Activated CD8-positive, alpha-beta T cell treated with anti-CD3 and anti-CD28 coated beads, Interleukin-2, amount 10 ng/mL, durations not matched to agents 7 days and 5 days (primary cell): ENCODE data around the gene GRM4. TPM values are rescaled to one million over a fixed set of nuclear protein-coding genes. Genes with fewer than 3 reads are reported as not detected.

Experiments used
- ATAC-seq: fragments of 150-1000 bp; cut with Tn5 transposase; one replicate; pipeline ENCODE4 v1.10.0; 2021; ENCODE audit warnings: moderate library complexity
- CTCF ChIA-PET: fragments of 350-600 bp; sonication (Branson Sonifier 250); formaldehyde crosslinking; loops from one replicate; lab custom pipeline; 2021; ENCODE audit warnings: antibody characterized with exemption; lab: Charles Lee
- POLR2A ChIA-PET: fragments of 350-600 bp; sonication (Branson Sonifier 250); formaldehyde crosslinking; loops from one replicate; lab custom pipeline; 2021; ENCODE audit warnings: antibody characterized with exemption; lab: Charles Lee
- DNase-seq: peaks from one replicate; pipeline ENCODE4 v3.0.0-alpha.2; 2020
- H3K27ac Mint-ChIP-seq: one replicate; pipeline ENCODE4 v1.8.0; 2021; ENCODE audit warnings: mild to moderate bottlenecking, mixed read lengths
- H3K27me3 Mint-ChIP-seq: one replicate; pipeline ENCODE4 v1.8.0; 2021; ENCODE audit warnings: low read depth, mixed read lengths
- H3K36me3 Mint-ChIP-seq: one replicate; pipeline ENCODE4 v1.8.0; 2021; ENCODE audit warnings: low read depth, mixed read lengths
- H3K4me1 Mint-ChIP-seq: one replicate; pipeline ENCODE4 v1.8.0; 2021; ENCODE audit warnings: low read depth, mixed read lengths
- H3K4me3 Mint-ChIP-seq: one replicate; pipeline ENCODE4 v1.8.0; 2021; ENCODE audit warnings: mild to moderate bottlenecking, mixed read lengths
- H3K9me3 Mint-ChIP-seq: one replicate; pipeline ENCODE4 v1.8.0; 2022; ENCODE audit warnings: mixed read lengths; ENCODE audit not compliant: insufficient read depth
- total RNA-seq, 2 experiments: library from RNA; stranded (reverse); gene quantifications; one replicate each; pipeline ENCODE4 v1.2.3, GENCODE V29; 2021

Gene GRM4
- total RNA-seq, 2 experiments from 2014 or later, result not detected

- Mint-ChIP-seq H3K9me3 (no peaks in the 10 kb centered on the region), H3K27ac (no peak overlapping the region), H3K36me3 (no peaks in the 10 kb centered on the region), H3K4me3 (no peak overlapping the region), H3K4me1 (no peaks in the 10 kb centered on the region), H3K27me3 (no peaks in the 10 kb centered on the region)
- ChIA-PET CTCF (interaction anchor here (1.5 kb wide), 1 partner anchor 47 kb away, joined by 3 read pairs; no protein-coding TSS in a partner anchor), POLR2A (interaction anchor here (0.6 kb wide), 1 partner anchor 30 kb away, joined by 3 read pairs; no protein-coding TSS in a partner anchor)
- DNase-seq, result no peak
- ATAC-seq, result no peak
Observed at GRCh38 chr6:34102099-34102656, 43.7 kb downstream of the GRM4 start.

GRCh38 chr6:34100788-34101187, 45.1 kb downstream of the GRM4 start:
- ChIA-PET CTCF (no interaction called here), POLR2A (no interaction called here)
- Mint-ChIP-seq H3K27ac (no peak overlapping the region), H3K4me1 (no peaks in the 10 kb centered on the region), H3K9me3 (no peaks in the 10 kb centered on the region), H3K27me3 (peaks cover 10% of the 10 kb centered on the region), H3K36me3 (no peaks in the 10 kb centered on the region), H3K4me3 (no peak overlapping the region)
- DNase-seq, result no peak
- ATAC-seq, result no peak

GRCh38 chr6:34099878-34100277, 46.0 kb downstream of the GRM4 start:
- CTCF ChIA-PET, result no interaction called here
- peaks cover 16% of the 10 kb centered on the region for H3K27me3 Mint-ChIP-seq
- H3K4me3 Mint-ChIP-seq, result no peak overlapping the region
- POLR2A ChIA-PET, result no interaction called here
- no peaks in the 10 kb centered on the region for H3K9me3 Mint-ChIP-seq
- no peak overlapping the region for H3K27ac Mint-ChIP-seq
- no peaks in the 10 kb centered on the region for H3K36me3 Mint-ChIP-seq
- ATAC-seq (no peak), DNase-seq (no peak)
- no peaks in the 10 kb centered on the region for H3K4me1 Mint-ChIP-seq

GRCh38 chr6:34098045-34098936, 47.6 kb downstream of the GRM4 start:
- H3K4me3 Mint-ChIP-seq, result no peak overlapping the region
- no peaks in the 10 kb centered on the region for H3K36me3 Mint-ChIP-seq
- no peaks in the 10 kb centered on the region for H3K9me3 Mint-ChIP-seq
- H3K4me1 Mint-ChIP-seq, result no peaks in the 10 kb centered on the region
- CTCF ChIA-PET, result no interaction called here
- H3K27me3 Mint-ChIP-seq, result peaks cover 25% of the 10 kb centered on the region
- no peak for ATAC-seq
- H3K27ac Mint-ChIP-seq, result no peak overlapping the region
- DNase-seq, result no peak
- POLR2A ChIA-PET, result no interaction called here

- Mint-ChIP-seq H3K27ac (no peak overlapping the region), H3K27me3 (peaks cover 26% of the 10 kb centered on the region), H3K36me3 (no peaks in the 10 kb centered on the region), H3K9me3 (no peaks in the 10 kb centered on the region), H3K4me1 (no peaks in the 10 kb centered on the region), H3K4me3 (no peak overlapping the region)
- DNase-seq, result no peak
- no peak for ATAC-seq
- CTCF ChIA-PET, result no interaction called here
- POLR2A ChIA-PET, result no interaction called here
Observed at GRCh38 chr6:34096814-34097213, 49.1 kb downstream of the GRM4 start.

GRCh38 chr6:34096193-34096592, 49.7 kb downstream of the GRM4 start:
- ATAC-seq, result no peak
- H3K27me3 Mint-ChIP-seq, result peaks cover 26% of the 10 kb centered on the region
- ChIA-PET CTCF (no interaction called here), POLR2A (no interaction called here)
- H3K36me3 Mint-ChIP-seq, result no peaks in the 10 kb centered on the region
- no peak overlapping the region for H3K4me3 Mint-ChIP-seq
- H3K9me3 Mint-ChIP-seq, result no peaks in the 10 kb centered on the region
- no peak for DNase-seq
- H3K27ac Mint-ChIP-seq, result no peak overlapping the region
- no peaks in the 10 kb centered on the region for H3K4me1 Mint-ChIP-seq

- no peak overlapping the region for H3K4me3 Mint-ChIP-seq
- no peak overlapping the region for H3K27ac Mint-ChIP-seq
- H3K36me3 Mint-ChIP-seq, result no peaks in the 10 kb centered on the region
- peaks cover 26% of the 10 kb centered on the region for H3K27me3 Mint-ChIP-seq
- ATAC-seq (no peak), DNase-seq (no peak)
- ChIA-PET CTCF (no interaction called here), POLR2A (no interaction called here)
- no peaks in the 10 kb centered on the region for H3K9me3 Mint-ChIP-seq
- H3K4me1 Mint-ChIP-seq, result no peaks in the 10 kb centered on the region
Observed at GRCh38 chr6:34095741-34096140, 50.1 kb downstream of the GRM4 start.

GRCh38 chr6:34095136-34095505, 50.8 kb downstream of the GRM4 start:
- Mint-ChIP-seq H3K36me3 (no peaks in the 10 kb centered on the region), H3K4me3 (no peak overlapping the region), H3K27me3 (peaks cover 26% of the 10 kb centered on the region), H3K9me3 (no peaks in the 10 kb centered on the region), H3K4me1 (no peaks in the 10 kb centered on the region), H3K27ac (no peak overlapping the region)
- ChIA-PET CTCF (no interaction called here), POLR2A (no interaction called here)
- DNase-seq (no peak), ATAC-seq (no peak)

GRCh38 chr6:34094474-34095135, 51.3 kb downstream of the GRM4 start:
- ChIA-PET CTCF (no interaction called here), POLR2A (no interaction called here)
- Mint-ChIP-seq H3K9me3 (no peaks in the 10 kb centered on the region), H3K27me3 (peaks cover 26% of the 10 kb centered on the region), H3K4me1 (no peaks in the 10 kb centered on the region), H3K27ac (no peak overlapping the region), H3K4me3 (no peak overlapping the region), H3K36me3 (no peaks in the 10 kb centered on the region)
- DNase-seq (no peak), ATAC-seq (no peak)

- POLR2A ChIA-PET, result no interaction called here
- peaks cover 26% of the 10 kb centered on the region for H3K27me3 Mint-ChIP-seq
- DNase-seq, result no peak
- ATAC-seq, result no peak
- H3K27ac Mint-ChIP-seq, result no peak overlapping the region
- H3K4me3 Mint-ChIP-seq, result no peak overlapping the region
- H3K9me3 Mint-ChIP-seq, result no peaks in the 10 kb centered on the region
- H3K36me3 Mint-ChIP-seq, result no peaks in the 10 kb centered on the region
- H3K4me1 Mint-ChIP-seq, result no peaks in the 10 kb centered on the region
- CTCF ChIA-PET, result no interaction called here
Observed at GRCh38 chr6:34093854-34094430, 51.9 kb downstream of the GRM4 start.

- H3K27me3 Mint-ChIP-seq, result peaks cover 26% of the 10 kb centered on the region
- no peak for DNase-seq
- POLR2A ChIA-PET, result no interaction called here
- H3K36me3 Mint-ChIP-seq, result no peaks in the 10 kb centered on the region
- CTCF ChIA-PET, result no interaction called here
- H3K4me1 Mint-ChIP-seq, result no peaks in the 10 kb centered on the region
- no peak overlapping the region for H3K27ac Mint-ChIP-seq
- ATAC-seq, result no peak
- H3K9me3 Mint-ChIP-seq, result no peaks in the 10 kb centered on the region
- no peak overlapping the region for H3K4me3 Mint-ChIP-seq
Observed at GRCh38 chr6:34093206-34093605, 52.7 kb downstream of the GRM4 start.

GRCh38 chr6:34092631-34093030, 53.3 kb downstream of the GRM4 start:
- Mint-ChIP-seq H3K9me3 (no peaks in the 10 kb centered on the region), H3K27ac (no peak overlapping the region), H3K4me3 (no peak overlapping the region), H3K27me3 (peaks cover 26% of the 10 kb centered on the region), H3K4me1 (no peaks in the 10 kb centered on the region), H3K36me3 (no peaks in the 10 kb centered on the region)
- POLR2A ChIA-PET, result no interaction called here
- ATAC-seq (no peak), DNase-seq (no peak)
- CTCF ChIA-PET, result no interaction called here
